H1 (cell line): ENCODE data around the gene SDF2. TPM values are rescaled to one million over a fixed set of nuclear protein-coding genes. Genes with fewer than 3 reads are reported as not detected.

ENCODE experiments used
- CTCF ChIA-PET: fragments of 300-600 bp; sonication (Branson Sonifier 250); formaldehyde crosslinking; loops from one replicate; lab custom pipeline; 2021; ENCODE audit not compliant: partially characterized antibody; lab: Charles Lee
- POLR2A ChIA-PET: fragments of 300-600 bp; sonication (Branson Sonifier 250); formaldehyde crosslinking; loops from one replicate; lab custom pipeline; 2021; ENCODE audit warnings: inconsistent platforms; ENCODE audit not compliant: partially characterized antibody; lab: Charles Lee
- DNase-seq, 2 experiments: peaks; one replicate each; pipeline versions ENCODE4 v3.0.0 to v3.0.0-alpha.2; 2010 to 2022; ENCODE audit warnings: low spot score in 2 of 2, low read depth in 1 of 2, mixed read lengths in 1 of 2
- FAIRE-seq: peaks from 2 replicates; lab custom pipeline; 2011; peaks lifted over from hg19 to GRCh38; lab: Jason Lieb, UNC
- H2AFZ ChIP-seq: 2 replicates; pipeline ENCODE4 v1.8.1; 2012; ENCODE audit warnings: low read length, inconsistent platforms
- H2AK5ac ChIP-seq: 2 replicates; pipeline ENCODE4 v1.6.1; 2013; ENCODE audit warnings: low read depth, low read length
- H2BK120ac ChIP-seq: replicated peaks from 2 replicates; pipeline ENCODE3; 2013; ENCODE audit warnings: low read depth, low read length, inconsistent platforms
- H2BK12ac ChIP-seq: 2 replicates; pipeline ENCODE4 v1.6.1; 2013; ENCODE audit warnings: low read depth, low read length
- H2BK15ac ChIP-seq: 2 replicates; pipeline ENCODE4 v1.6.1; 2013; ENCODE audit warnings: low read length
- H2BK20ac ChIP-seq: 2 replicates; pipeline ENCODE4 v1.6.1; 2013; ENCODE audit warnings: low read length
- H2BK5ac ChIP-seq: 2 replicates; pipeline ENCODE4 v1.6.1; 2013; ENCODE audit warnings: low read depth, low read length
- H3K14ac ChIP-seq: 2 replicates; pipeline ENCODE4 v1.6.1; 2013; ENCODE audit warnings: inconsistent platforms; ENCODE audit not compliant: insufficient read length
- H3K18ac ChIP-seq: 2 replicates; pipeline ENCODE4 v1.6.1; 2013; ENCODE audit warnings: low read length; ENCODE audit errors: extremely low read depth
- H3K23ac ChIP-seq: 2 replicates; pipeline ENCODE4 v1.6.1; 2013; ENCODE audit warnings: inconsistent platforms; ENCODE audit not compliant: insufficient read length
- H3K23me2 ChIP-seq: 2 replicates; pipeline ENCODE4 v1.6.1; 2013; ENCODE audit warnings: low read depth, low read length
- H3K27ac ChIP-seq: 2 replicates; pipeline ENCODE4 v1.6.1; 2011; ENCODE audit warnings: low read depth, low read length, inconsistent platforms
- H3K27me3 ChIP-seq, 4 experiments: replicated peaks in 1 of 4; 1 replicate in 1 of 4; 2 replicates in 3 of 4; pipeline versions ENCODE4 v1.6.1 to v1.8.1; 2011 to 2013; ENCODE audit warnings: low read length in 3 of 4, mild to moderate bottlenecking in 3 of 4, inconsistent platforms in 2 of 4, mixed read lengths in 2 of 4, moderate library complexity in 1 of 4; ENCODE audit not compliant: control insufficient read depth in 3 of 4, insufficient read depth in 3 of 4; ENCODE audit errors: extremely low read depth in 1 of 4
- H3K36me3 ChIP-seq, 4 experiments: 2 replicates each; pipeline versions ENCODE4 v1.6.1 to v1.8.1; 2011 to 2013; ENCODE audit warnings: mild to moderate bottlenecking in 4 of 4, low read length in 3 of 4, moderate library complexity in 2 of 4, control low read depth in 1 of 4, inconsistent platforms in 1 of 4; ENCODE audit not compliant: insufficient read depth in 4 of 4, control insufficient read depth in 2 of 4
- H3K4ac ChIP-seq: replicated peaks from 2 replicates; pipeline ENCODE3; 2013; ENCODE audit warnings: low read length, low read depth, mixed read lengths, inconsistent platforms; ENCODE audit not compliant: insufficient read length
- H3K4me1 ChIP-seq, 4 experiments: replicated peaks in 1 of 4; 1 replicate in 1 of 4; 2 replicates in 3 of 4; pipeline versions ENCODE4 v1.6.1 to v1.8.1; 2011 to 2013; ENCODE audit warnings: low read length in 3 of 4, inconsistent platforms in 2 of 4, mixed read lengths in 1 of 4; ENCODE audit not compliant: insufficient read depth in 4 of 4, control insufficient read depth in 3 of 4
- H3K4me2 ChIP-seq, 2 experiments: 2 replicates each; pipeline versions ENCODE4 v1.6.1 to v1.8.1; 2011 to 2013; ENCODE audit warnings: low read depth in 2 of 2, low read length in 2 of 2, control low read depth in 1 of 2, inconsistent platforms in 1 of 2, mild to moderate bottlenecking in 1 of 2; ENCODE audit not compliant: insufficient read depth in 1 of 2
- H3K4me3 ChIP-seq, 4 experiments: fragments of 200-600, 300-600 bp in 1 of 4; sonication (generic), shearing (Covaris generic), sonication (Bioruptor Twin) in 1 of 4; 2 replicates each; pipeline versions ENCODE4 v1.5.1 to v1.8.1; 2011 to 2016; ENCODE audit warnings: low read length in 4 of 4, low read depth in 3 of 4, control low read depth in 2 of 4, inconsistent platforms in 2 of 4, mild to moderate bottlenecking in 2 of 4, mixed read lengths in 1 of 4, moderate library complexity in 1 of 4; ENCODE audit not compliant: insufficient read depth in 2 of 4; ENCODE audit errors: extremely low read depth in 1 of 4
- H3K56ac ChIP-seq: replicated peaks from 2 replicates; pipeline ENCODE3; 2013; ENCODE audit warnings: low read depth, mild to moderate bottlenecking, mixed read lengths, low read length, inconsistent platforms; ENCODE audit not compliant: insufficient read length
- H3K79me1 ChIP-seq: 2 replicates; pipeline ENCODE4 v1.6.1; 2013; ENCODE audit warnings: low read depth, low read length, control low read depth
- H3K79me2 ChIP-seq, 2 experiments: 2 replicates each; pipeline versions ENCODE4 v1.6.1 to v1.8.1; 2012 to 2013; ENCODE audit warnings: low read length in 2 of 2, mild to moderate bottlenecking in 2 of 2, inconsistent platforms in 1 of 2; ENCODE audit not compliant: insufficient read depth in 2 of 2, control insufficient read depth in 1 of 2
- H3K9ac ChIP-seq, 4 experiments: replicated peaks in 1 of 4; 1 replicate in 1 of 4; 2 replicates in 3 of 4; pipeline versions ENCODE4 v1.6.1 to v1.8.1; 2011 to 2013; ENCODE audit warnings: low read depth in 3 of 4, low read length in 3 of 4, control low read depth in 2 of 4, mild to moderate bottlenecking in 2 of 4, moderate library complexity in 2 of 4, inconsistent platforms in 1 of 4; ENCODE audit errors: extremely low read depth in 1 of 4
- H3K9me3 ChIP-seq, 2 experiments: 2 replicates each; pipeline versions ENCODE4 v1.6.1 to v1.8.1; 2012 to 2013; ENCODE audit warnings: mild to moderate bottlenecking in 2 of 2, moderate library complexity in 2 of 2, control low read depth in 1 of 2, inconsistent platforms in 1 of 2, low read depth in 1 of 2, low read length in 1 of 2, mixed read lengths in 1 of 2; ENCODE audit not compliant: insufficient read depth in 2 of 2
- H4K20me1 ChIP-seq, 2 experiments: replicated peaks in 1 of 2; 2 replicates each; pipeline versions ENCODE3 to v1.8.1; 2011 to 2013; ENCODE audit warnings: inconsistent platforms in 2 of 2, low read length in 2 of 2, mild to moderate bottlenecking in 1 of 2; ENCODE audit not compliant: insufficient read depth in 2 of 2, control insufficient read depth in 1 of 2
- H4K5ac ChIP-seq: 2 replicates; pipeline ENCODE4 v1.6.1; 2013; ENCODE audit warnings: low read length, low read depth, mixed read lengths, inconsistent platforms; ENCODE audit not compliant: insufficient read length
- H4K8ac ChIP-seq: 2 replicates; pipeline ENCODE4 v1.8.0; 2013; ENCODE audit warnings: mild to moderate bottlenecking, moderate library complexity, low read length, inconsistent platforms; ENCODE audit not compliant: insufficient read depth; ENCODE audit errors: extremely low read depth
- H4K91ac ChIP-seq: replicated peaks from 2 replicates; pipeline ENCODE3; 2013; ENCODE audit warnings: low read length, mixed read lengths, inconsistent platforms; ENCODE audit not compliant: insufficient read length
- BCL11A ChIP-seq, 2 experiments: IDR thresholded peaks; one replicate each; pipeline ENCODE4 v1.6.1; 2011; ENCODE audit warnings: low read depth in 2 of 2, low read length in 2 of 2, mild to moderate bottlenecking in 2 of 2
- CEBPB ChIP-seq: IDR thresholded peaks from 2 replicates; pipeline ENCODE4 v1.6.1; 2012; ENCODE audit warnings: low read depth, low read length
- CTBP2 ChIP-seq: IDR thresholded peaks from 2 replicates; pipeline ENCODE4 v1.7.0; 2011; ENCODE audit warnings: borderline replicate concordance, mild to moderate bottlenecking, moderate library complexity, mixed read lengths, low read length; ENCODE audit not compliant: insufficient read depth, insufficient read length
- FOSL1 ChIP-seq: IDR thresholded peaks from 2 replicates; pipeline ENCODE4 v1.6.1; 2011; ENCODE audit warnings: mild to moderate bottlenecking, low read depth, low read length, moderate library complexity; ENCODE audit not compliant: insufficient read depth
- GABPA ChIP-seq: IDR thresholded peaks from 2 replicates; pipeline ENCODE4 v1.6.1; 2011; ENCODE audit warnings: mild to moderate bottlenecking, low read length, moderate library complexity, borderline replicate concordance; ENCODE audit not compliant: insufficient read depth
- GTF2F1 ChIP-seq: IDR thresholded peaks from 2 replicates; pipeline ENCODE4 v1.6.1; 2012; ENCODE audit warnings: low read depth, low read length, improper control_type of control experiment, borderline replicate concordance
- KDM4A ChIP-seq: IDR thresholded peaks from one replicate; pipeline ENCODE4 v1.7.1; 2012; ENCODE audit warnings: low read depth, mild to moderate bottlenecking, moderate library complexity, low read length, inconsistent platforms; ENCODE audit not compliant: severe bottlenecking
- KDM5A ChIP-seq: fragments of 200-600 bp; IDR thresholded peaks from 2 replicates; pipeline ENCODE4 v1.7.1; 2012; ENCODE audit warnings: mild to moderate bottlenecking, low read length, inconsistent platforms, mixed read lengths
- NRF1 ChIP-seq: IDR thresholded peaks from 2 replicates; pipeline ENCODE4 v1.6.1; 2011; ENCODE audit warnings: mild to moderate bottlenecking, low read depth, low read length, improper control_type of control experiment
- POLR2A ChIP-seq, 2 experiments: IDR thresholded peaks; 1 replicate in 1 of 2; 2 replicates in 1 of 2; pipeline ENCODE4 v1.6.1; 2011; ENCODE audit warnings: low read depth in 2 of 2, low read length in 2 of 2, mild to moderate bottlenecking in 2 of 2; ENCODE audit errors: control extremely low read depth in 1 of 2
- POU5F1 ChIP-seq: IDR thresholded peaks from 2 replicates; pipeline ENCODE4 v1.6.1; 2011; ENCODE audit warnings: low read depth, mild to moderate bottlenecking, low read length, moderate library complexity
- SIX5 ChIP-seq: IDR thresholded peaks from 2 replicates; pipeline ENCODE4 v1.6.1; 2011; ENCODE audit warnings: mild to moderate bottlenecking, low read depth, low read length
- TAF7 ChIP-seq: optimal IDR thresholded peaks from 2 replicates; pipeline ENCODE3; 2011; ENCODE audit warnings: low read depth, mild to moderate bottlenecking, inconsistent platforms, low read length, moderate library complexity, borderline replicate concordance
- WGBS, 2 experiments: shearing (Covaris generic) in 1 of 2; methylation state at CpG; one replicate each; pipeline versions ENCODE4 v1.1.6 to v1.1.7; 2013 to 2015; ENCODE audit warnings: low lambda C conversion rate in 2 of 2, mixed read lengths in 2 of 2, inconsistent platforms in 1 of 2, low coverage in 1 of 2, missing lambda C conversion rate in 1 of 2; ENCODE audit not compliant: insufficient replicate concordance in 2 of 2, insufficient coverage in 1 of 2, insufficient read length in 1 of 2; ENCODE audit errors: extremely low coverage in 1 of 2, missing lambda C conversion rate in 1 of 2; 5-methylcytosine and 5-hydroxymethylcytosine counted together
- polyA plus RNA-seq, 7 experiments: library from polyadenylated mRNA; depleted of rRNA in 3 of 7; stranded (reverse) in 5 of 7; unstranded in 2 of 7; fragments of >200 nt in 5 of 7; fragments of 200-250 nt in 2 of 7; gene quantifications; 1 replicate in 5 of 7; 2 replicates in 1 of 7; 4 replicates in 1 of 7; pipeline versions ENCODE4 v1.2.1 to v1.2.3, GENCODE V29; 2011 to 2013; ENCODE audit warnings: missing spikeins in 2 of 7, mixed read lengths in 2 of 7
- total RNA-seq: library from RNA; stranded (reverse); fragmentation: NEBNext Ultra II Directional; extraction: Animal tissue kit (Norgen Biotek cat#: 25700); gene quantifications from 2 replicates; pipeline ENCODE4 v1.2.1, GENCODE V29; 2021
- TF ChIP-seq, protein P1 (sequence below): IDR thresholded peaks from 2 replicates; pipeline ENCODE4 v1.6.1; 2011; ENCODE audit warnings: low read length, improper control_type of control experiment

The SDF2 gene
- total and polyA plus RNA-seq, 2 of the 8 experiments (the other 6 are each of a cell fraction or from before 2014, with no cell fraction given), result 44.8 to 65.4 TPM

DNA sequence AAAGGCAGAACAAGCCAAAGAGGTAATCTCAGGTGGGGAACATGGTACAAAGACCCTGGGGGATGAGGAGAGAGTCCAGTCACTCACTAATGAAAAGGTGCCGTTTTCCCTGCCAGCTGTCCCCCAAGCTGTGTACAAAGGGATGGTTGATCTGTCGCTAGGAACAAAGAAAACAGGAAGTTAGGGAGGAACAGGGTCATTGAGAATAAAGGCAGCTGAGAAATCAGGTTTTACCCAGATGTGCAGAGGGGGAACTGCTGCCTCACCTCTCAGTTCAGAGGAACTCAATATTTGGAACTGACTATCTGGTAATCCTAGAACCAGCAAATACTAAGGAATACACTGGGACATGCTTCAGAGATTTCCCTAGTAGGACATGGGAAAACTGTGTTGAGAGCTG is 49.2 kb downstream of the SDF2 start:
- Histone ChIP-seq H2BK12ac (no peak overlapping the region), H3K4me1 (no peaks in the 10 kb centered on the region), H3K27me3 (no peaks in the 10 kb centered on the region), H3K9ac (no peak overlapping the region), H3K4ac (no peak overlapping the region), H2BK120ac (no peak overlapping the region), H3K9me3 (no peaks in the 10 kb centered on the region), H4K8ac (no peak overlapping the region), H4K91ac (no peak overlapping the region), H3K14ac (no peak overlapping the region), H3K79me2 (no peaks in the 10 kb centered on the region), H3K4me3 (no peak overlapping the region), H2AFZ (no peak overlapping the region), H2BK5ac (no peak overlapping the region), H3K18ac (no peak overlapping the region), H2AK5ac (no peak overlapping the region), H2BK20ac (no peak overlapping the region), H3K79me1 (no peaks in the 10 kb centered on the region), H3K4me2 (no peak overlapping the region), H3K56ac (no peak overlapping the region), H2BK15ac (no peak overlapping the region), H3K36me3 (peaks cover 37 to 67% (median 56%) of the 10 kb centered on the region in 4 experiments), H3K23me2 (no peaks in the 10 kb centered on the region), H4K20me1 (peaks cover 2% of the 10 kb centered on the region in 2 experiments), H4K5ac (no peak overlapping the region), H3K23ac (no peak overlapping the region), H3K27ac (no peak overlapping the region)
- POLR2A ChIA-PET, result interaction anchor here (1.0 to 14.8 kb wide), 14 partner anchors 9 to 90 kb away, joined by 4 to 163 read pairs (median 6); partner anchors contain the start of genes SDF2, SPAG5 and SUPT6H
- DNase-seq (no peak), FAIRE-seq (no peak)
- 86% methylated on average over 2 of the region's 2 CpGs; no CpG with 5 or more reads in 1 of the 2 experiments for WGBS, 2 experiments
- CTCF ChIA-PET, result interaction anchor here (0.7 to 6.0 kb wide), 25 partner anchors 10 to 147 kb away, joined by 3 to 45 read pairs (median 5); partner anchors contain the start of genes PIGS and SPAG5
- TF ChIP-seq GTF2F1 (no peak), KDM4A (no peak), GABPA (no peak), TAF7 (no peak), SIX5 (no peak), BCL11A (IDR thresholded peaks at IDR 0.05; ENCODE audit: low read depth in 2 of 2, low read length in 2 of 2) (no peak), POU5F1 (no peak), FOSL1 (no peak), CTBP2 (no peak), KDM5A (no peak), CEBPB (no peak), NRF1 (no peak), POLR2A (IDR thresholded peaks at IDR 0.05; ENCODE audit: control extremely low read depth in 1 of 2, low read depth in 2 of 2, low read length in 2 of 2) (no peak)
- TF ChIP-seq, protein P1, sequence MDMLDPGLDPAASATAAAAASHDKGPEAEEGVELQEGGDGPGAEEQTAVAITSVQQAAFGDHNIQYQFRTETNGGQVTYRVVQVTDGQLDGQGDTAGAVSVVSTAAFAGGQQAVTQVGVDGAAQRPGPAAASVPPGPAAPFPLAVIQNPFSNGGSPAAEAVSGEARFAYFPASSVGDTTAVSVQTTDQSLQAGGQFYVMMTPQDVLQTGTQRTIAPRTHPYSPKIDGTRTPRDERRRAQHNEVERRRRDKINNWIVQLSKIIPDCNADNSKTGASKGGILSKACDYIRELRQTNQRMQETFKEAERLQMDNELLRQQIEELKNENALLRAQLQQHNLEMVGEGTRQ, result no peak
